Measurements from ENCODE around the gene NT5C2.

Gene NT5C2

DNA sequence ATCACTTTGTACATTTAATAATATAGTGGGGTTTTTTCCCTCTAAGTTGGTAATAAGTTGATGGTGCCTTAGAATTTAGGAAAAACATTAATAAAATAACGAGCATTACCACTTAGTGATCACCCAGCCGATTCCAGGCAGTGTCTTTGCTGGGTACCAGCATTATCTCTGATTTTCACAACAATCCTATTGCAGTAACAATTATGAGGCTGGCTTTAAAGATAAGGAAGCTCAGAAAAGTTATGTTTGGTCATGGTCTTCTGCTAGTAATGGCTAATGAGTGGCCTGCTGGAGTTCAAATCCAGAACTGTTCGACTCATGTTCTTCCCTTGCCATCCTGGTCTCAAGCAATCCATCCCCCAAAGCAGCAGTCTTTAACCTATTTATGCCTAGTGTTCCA, 147.1 kb downstream of the NT5C2 start:
- H3K27ac ChIP-seq: no peak overlapping the region
- H3K4me3 ChIP-seq: no peak overlapping the region

DNA sequence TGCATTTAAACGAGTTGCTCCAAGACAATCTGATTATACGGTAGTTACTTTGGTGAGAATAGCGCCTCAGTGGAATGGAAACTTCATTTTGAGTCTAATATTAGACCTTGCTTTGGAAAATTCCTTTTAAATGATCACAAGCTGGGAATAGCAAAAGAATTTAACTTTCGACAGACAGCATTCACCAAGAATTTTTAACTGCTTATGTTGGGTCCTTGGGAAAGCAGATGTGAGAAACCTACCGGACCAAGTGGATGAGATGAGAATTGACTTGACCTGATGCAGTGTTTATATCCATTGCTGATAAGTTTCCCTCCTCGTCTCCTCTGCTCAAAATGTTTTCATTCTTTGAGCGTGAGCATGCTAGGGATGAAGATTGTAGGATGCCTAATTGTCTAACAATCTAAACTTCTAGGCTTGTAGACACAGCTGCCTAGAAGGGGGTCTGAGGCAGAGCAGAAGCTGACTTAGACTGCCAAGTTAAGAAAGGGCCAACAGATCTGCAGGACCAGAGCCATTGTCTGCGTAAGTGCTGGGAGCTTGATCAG, 148.1 kb downstream of the NT5C2 start:
- Histone ChIP-seq H3K27ac (peak overlapping the region in 5 of 21 experiments; percentile 4 to 35 (median 11)), H3K4me3 (no peak overlapping the region)

GRCh38 chr10:103042908-103043307, 150.2 kb downstream of the NT5C2 start:
- no peak overlapping the region for H3K4me3 ChIP-seq
- H3K27ac ChIP-seq: no peak overlapping the region

- Histone ChIP-seq H3K4me3 (no peak overlapping the region), H3K27ac (no peak overlapping the region)
These were observed 150.9 kb downstream of the NT5C2 start for GRCh38 chr10:103042129-103042528.

DNA sequence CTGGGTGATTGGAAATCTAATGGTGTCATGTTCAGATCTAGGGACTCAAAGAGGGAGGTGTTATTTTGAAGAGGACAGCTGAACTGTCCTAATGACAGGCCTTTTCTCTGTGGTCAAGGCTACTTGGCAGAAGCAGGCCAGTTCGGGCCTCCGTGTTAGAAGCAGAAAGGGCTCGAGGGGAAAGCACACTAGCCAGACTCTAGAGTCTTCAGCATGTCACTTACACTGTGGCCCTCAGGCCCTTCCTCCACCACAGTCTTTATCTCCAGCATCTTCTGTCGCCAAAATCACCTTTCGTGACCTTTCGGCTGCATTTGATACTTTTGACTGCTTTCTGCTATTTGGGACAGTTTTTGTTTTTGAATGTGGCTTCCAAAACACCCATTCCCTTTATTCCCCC, 151.7 kb downstream of the NT5C2 start:
- Histone ChIP-seq H3K27ac (no peak overlapping the region), H3K4me3 (no peak overlapping the region)

- no peak overlapping the region for H3K27ac ChIP-seq
- H3K4me3 ChIP-seq: no peak overlapping the region
These were observed 152.7 kb downstream of the NT5C2 start for GRCh38 chr10:103040418-103040817.

GRCh38 chr10:103038570-103038969, 154.5 kb downstream of the NT5C2 start:
- Histone ChIP-seq H3K27ac (no peak overlapping the region), H3K4me3 (no peak overlapping the region)

All from skin epidermis (tissue), 12 donors.